Measurements from ENCODE around the gene AP4B1.

The AP4B1 gene

DNA sequence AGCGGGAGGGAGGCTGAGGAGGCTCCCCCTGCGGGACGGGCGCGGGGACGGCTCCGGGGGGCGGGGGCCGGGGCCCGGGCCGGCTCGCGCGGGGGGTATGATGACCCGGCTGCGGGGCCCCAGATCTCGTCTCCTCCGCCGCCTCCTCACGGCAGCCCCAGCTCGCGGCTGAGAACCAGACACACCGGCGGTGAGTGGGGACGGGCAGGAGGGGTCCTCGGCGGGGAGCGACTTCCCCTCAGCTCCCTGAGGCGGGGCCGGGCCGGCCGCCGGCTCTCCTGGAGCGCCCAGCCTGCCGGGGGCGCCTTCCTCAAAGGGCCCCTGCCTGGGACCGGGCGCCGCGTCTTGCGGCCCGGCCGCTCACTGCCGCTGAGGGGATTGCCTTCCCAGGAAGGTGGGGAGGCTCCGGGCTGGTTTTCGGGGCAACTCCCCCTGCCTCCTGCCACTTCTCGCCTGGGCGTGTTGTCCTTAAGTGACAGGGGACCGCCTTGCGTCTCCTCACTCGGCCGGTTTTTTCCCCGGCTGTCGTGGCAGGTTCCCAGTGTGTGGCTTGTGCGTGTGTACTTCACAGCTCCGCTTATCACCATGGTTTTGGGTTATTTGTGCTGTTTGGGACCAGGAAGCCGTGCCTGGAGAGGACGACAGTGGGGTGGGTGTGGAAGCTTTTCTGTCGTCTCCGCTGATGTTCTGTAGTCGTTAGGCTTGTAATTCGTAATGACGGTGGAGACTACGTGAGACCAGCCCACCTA is 25.3 kb upstream of the AP4B1 start:
- peak; percentile 86 for DNase-seq

DNA sequence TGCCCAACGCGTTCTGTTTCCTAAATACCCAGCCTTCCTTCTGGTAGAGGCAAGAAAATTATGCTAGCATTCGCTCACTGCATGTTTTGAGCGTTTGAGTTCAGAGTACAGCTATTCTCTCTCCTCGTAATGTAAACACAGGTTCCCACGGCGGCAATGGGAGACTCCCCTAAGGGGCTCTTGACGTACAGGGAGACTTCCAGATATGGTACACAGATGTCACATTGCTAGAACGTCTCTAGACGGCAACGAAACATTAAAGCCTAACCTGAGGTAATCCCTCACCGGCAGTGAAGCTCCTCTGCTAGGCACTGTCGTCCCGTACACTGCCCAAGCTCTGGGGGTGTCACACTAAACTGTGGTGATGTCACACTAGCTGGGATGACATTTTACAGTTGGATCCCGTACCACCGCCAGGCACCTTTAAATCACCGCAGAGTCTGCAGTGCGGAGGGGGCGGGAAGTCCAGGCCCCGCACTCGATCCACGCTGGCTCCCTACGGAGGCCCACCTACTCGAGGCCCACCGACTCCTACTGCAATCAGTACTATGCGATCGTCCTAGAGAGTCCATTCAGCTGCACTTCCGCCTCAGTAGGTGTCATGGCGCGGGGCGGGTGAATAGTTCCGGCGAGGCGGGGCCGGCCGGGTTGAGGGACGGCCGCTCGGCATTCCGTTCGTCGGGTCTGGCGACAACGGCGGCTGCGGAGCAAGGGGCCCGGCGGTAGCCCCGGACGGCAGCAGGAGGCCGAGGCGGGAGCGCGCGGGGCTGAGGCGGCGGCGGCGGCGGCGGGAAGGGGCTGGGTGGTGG is 24.5 kb upstream of the AP4B1 start, which contains the start of gene HIPK1:
Gene HIPK1 (plus strand): TSS at position 384 of the 809 bp plus-strand sequence.
- peak; percentile 90 for DNase-seq

DNA sequence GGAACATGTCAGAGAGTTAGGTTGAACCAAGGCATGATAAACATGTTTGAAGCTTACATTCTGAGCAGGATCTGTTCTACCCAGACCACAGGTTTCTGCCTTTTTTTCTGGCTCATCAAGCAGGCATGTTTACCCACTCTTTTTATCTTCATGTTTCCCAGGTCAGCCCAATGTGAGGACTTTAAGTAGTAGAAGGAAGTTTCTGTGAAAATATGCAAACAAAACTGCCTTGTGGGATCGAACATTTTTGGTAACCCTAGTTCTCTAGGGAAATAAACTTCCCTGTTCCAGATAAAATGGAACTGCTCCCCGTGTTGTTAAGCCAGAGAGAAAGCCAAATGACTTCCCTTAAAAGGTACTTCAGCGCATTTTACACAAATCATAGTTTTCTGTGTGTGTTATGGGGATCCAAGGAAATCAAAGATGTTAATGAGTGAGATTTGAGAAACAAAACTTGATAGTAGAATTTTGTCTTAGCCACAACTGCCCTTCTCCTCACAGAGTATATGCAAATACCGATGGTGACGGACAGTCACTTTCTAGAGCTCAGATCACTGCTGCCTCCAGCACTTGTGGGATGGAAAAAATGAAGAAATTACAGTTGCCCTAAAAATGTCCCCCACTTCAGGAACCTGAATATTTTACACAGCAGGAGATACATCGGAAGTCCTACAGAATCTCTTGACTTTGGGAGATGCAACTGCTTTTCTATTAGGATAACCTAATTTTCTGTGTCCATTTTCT is 23.8 kb upstream of the AP4B1 start:
- DNase-seq, result no peak

DNA sequence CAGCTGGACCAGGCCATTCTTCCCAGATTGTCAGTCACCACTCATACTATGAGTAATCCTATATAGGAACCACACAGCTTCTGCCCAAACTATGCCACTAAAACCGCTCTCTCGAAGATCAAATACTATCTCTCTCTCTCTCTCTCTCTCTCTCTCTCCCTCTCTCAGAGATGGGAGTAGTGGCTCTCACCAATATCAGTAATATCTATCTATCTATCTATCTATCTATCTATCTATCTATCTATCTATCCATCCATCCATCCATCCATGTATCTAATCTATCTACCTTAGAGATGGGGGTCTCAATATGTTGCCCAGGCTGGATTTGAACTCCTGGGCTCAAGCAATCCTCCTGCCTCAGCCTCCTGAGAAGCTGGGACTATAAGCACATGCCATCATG is 19.9 kb upstream of the AP4B1 start:
- no peak for DNase-seq

DNA sequence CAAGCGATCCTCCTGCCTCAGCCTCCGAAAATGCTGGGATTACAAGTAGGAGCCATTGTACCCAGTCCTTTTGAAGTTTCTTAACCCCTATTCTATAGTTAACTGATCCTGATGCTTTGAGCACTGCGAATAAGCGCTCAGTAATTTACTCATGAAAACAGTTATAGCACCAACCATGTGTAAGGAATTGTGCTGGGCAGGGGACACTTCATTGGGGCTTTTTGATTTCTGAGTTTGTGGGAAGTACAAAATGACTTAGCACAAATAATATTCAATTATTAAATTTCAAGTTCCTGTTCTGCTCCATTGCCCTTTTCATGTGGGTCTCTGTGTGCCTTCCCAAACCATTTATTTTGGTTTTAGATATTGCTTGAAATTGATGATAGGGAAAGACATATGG is 18.4 kb upstream of the AP4B1 start:
- DNase-seq, result no peak

DNA sequence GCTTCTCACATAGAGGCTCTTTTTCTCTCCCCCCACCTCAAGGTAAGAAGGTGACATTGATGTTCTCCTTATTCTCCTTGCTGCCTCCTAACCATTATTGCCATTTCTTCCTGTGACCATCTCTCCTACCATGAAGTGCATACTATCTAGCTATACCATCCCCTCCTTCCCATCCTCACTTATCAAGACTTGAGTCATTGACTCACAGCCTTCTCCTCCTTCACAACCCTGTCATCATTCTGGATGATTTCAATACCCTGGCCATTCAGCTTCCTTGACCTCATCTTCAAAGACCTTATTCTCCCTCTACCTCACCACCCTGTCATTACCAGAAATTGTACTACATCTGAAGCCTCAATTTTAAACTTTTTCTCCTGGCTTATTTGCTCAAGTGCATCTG is 13.6 kb upstream of the AP4B1 start:
- DNase-seq, result no peak

DNA sequence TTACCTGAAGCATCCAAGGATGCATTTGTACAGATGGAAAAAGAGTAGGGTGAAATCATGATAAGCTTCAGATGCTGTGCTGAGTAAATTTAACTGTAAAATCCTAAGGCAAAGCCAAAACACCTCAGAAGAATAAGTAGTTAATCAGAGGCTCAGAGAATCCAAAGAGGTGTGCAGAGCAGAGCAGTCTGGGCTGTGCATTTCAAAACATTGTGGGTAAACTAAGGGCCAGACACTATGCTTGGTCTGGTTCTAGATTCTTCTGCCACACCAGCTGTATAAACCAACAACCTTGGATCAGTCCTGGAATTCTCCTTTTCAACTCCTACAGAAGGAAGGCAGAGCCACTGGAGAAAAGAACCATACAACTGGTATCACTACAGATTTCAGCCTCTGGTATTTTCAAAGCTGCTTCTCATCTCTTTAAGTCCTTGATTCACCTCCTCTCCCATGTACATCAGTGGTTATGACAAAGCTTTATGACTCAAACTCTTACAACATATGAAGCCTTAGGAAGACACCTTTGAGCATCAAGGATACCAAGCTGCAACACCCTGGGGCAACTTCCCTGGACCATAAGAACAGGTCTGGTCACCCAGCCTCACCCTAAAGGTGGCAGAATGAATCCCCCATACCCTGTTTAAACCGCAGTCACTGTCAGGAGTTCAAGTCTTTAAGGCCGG is 12.9 kb upstream of the AP4B1 start:
- no peak for DNase-seq

DNA sequence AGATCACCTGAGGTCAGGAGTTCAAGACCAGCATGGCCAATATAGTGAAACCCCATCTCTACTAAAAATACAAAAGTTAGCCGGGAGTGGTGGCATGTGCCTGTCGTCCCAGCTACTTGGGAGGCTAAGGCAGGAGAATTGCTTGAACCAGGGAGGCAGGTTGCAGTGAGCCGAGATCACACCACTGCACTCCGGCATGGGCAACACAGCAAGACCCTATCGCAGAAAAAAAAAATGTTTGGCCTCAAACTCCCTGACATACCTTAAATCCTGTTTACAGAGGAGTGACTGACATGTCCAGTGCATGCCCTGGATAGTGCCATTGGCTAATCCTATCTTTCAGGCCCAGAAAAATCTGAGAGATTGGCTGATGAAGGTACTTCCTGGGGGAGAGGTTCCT is 12.4 kb upstream of the AP4B1 start:
- no peak for DNase-seq

DNA sequence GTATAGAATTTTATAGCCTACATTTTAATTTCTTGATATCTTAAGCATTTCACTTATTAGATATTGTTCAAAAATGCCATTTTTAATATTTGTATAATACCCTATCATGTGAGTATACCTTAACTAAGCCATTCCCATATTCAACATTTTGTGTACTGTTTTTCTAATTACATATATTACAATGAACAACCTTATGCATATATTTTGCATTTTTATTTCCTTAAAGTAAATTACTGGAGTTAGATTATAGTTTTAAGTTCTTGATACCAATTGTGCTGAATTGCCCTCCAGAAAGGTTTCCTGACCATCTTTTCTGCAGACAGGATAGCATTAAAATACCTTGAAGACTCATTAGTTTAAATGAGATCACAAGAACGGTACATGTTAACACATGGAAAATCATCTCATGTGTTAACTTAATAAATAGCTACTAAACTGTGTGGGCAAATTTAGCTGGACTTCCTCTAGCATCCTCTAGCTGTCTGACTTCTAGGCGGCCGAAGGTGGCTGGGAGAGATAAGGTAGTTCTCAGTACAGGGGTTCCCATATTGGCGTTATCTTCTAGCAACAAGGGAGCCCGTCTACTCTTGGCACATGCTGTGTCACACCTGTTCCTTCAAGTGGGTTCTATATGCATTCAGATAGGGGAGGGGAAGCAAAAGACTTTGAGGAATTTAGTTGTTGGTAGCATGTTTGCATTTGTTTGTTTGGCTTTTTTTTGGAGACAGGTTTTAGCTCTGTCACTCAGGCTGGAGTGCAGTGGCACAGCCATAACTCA is 9.5 kb upstream of the AP4B1 start:
- DNase-seq, result no peak

DNA sequence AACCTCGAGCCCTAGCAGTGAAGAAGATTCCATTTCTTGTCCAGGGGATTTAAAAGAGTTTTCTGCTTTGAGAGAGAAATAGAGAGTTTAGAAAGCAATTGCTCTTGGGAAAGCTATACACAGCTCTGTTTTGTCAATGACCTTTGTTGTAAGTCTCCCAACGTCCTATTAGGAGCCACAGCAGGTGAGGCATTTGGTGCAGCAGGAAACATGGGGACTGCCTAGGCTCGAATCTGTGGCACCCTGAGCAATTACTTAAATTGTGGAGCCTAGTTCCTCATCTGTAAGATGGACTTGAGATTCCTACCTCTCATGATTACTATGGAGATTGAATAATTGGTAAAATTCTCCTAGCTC is 8.7 kb upstream of the AP4B1 start:
- no peak for DNase-seq

DNA sequence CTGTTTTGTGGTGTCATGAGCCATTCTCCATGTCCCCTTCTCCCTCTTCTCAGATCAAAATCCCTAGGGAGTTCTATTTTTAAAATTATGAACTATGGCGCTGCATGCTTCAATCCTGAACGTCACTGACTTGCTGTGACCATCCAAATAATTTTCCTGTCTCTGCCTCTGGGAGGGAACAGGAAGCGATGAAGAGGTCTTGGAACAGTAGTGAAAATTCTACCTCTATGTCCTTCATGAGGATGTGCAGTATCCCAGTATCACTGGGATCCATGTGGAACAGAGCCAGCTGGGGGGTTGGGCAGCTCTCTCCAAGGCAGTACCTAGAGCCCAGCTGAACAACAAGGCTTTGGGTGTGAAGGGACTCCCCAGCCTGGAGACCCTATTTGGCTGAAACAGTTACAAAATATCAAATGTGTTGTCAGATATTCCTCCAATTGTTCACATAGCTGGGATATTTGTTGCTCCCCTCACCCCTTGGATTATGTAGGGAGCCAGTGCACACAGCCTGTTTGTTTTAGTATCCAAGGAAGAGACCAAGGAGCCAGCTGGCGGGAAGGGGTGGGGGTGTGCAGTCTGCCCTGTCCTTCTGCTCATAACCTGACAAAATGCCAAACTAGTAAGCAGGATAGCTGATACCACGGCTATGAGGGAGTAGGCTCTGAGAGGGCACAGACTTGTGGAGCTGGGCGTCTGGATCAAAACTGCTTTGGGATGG is 8.2 kb upstream of the AP4B1 start:
- no peak for DNase-seq

DNA sequence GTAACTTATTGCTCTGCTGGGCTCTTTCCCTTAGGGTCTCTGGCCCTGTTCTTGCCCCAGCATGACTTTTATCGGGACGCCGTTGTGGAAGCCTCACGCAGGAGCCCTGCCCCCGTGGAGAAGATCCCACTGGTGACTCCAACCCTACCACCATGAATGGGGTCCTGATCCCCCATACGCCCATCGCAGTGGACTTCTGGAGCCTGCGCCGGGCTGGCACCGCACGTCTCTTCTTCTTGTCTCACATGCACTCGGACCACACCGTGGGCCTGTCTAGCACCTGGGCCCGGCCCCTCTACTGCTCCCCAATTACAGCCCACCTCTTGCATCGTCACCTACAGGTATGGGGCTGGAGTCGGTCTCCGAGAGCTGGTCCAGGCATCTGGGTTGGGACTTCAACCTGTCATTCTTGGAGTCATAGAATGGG is 849 bp upstream of the AP4B1 start:
- no peak for DNase-seq

DNA sequence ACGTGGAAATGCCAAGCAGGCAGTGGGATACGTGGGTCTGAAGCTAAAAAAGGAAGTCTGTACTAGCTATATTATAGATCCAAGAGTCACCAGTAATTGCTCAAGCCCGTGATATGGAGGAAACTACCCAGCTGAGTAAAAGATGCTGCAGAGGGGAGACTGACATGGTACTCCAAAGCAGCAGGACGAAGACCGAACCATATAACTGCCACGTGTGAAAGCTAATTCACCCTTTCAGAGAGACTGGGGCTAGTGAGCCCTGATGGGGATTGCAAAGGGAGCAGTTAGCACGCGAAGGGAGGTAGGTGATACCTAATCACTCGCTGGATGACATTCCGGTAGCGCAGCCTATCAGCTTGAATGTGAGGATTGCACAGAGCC is 316 bp downstream of the AP4B1 start:
- DNase-seq, result no peak

DNA sequence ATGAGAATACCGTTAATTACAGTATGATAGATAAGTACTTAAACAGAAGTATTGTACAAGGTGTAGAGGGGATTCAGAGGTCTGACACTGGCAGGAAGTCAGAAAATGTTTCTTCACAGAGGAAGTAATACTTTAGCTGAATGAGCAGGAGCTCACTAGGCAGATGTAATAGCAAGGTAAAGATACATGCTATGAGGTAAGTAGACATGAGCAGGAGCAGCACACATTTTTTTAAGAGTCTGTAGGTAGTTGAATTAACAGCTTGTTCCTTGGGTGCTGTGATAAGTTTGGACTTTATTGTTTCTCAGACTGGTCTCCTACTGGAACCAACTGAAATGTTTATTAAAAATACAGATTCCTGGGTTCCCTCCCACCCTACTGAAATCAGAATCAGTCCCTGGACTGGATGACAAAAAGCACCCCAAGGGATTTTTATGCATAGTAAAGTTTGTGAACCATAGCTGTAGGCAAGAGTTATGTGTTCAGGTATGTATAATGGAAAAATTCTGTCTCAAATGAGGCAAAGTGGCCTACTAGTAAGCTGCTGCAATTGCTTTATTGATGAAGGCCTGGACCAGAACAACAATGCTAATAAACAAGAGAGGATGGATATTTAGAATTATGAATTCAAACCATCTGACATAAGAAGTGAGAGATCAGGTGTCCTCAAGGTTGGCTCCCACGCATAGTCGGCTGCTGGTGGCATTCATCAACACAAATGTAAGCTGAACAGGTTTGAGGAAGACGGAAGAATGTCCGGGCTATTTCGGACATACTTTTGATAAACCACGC is 902 bp downstream of the AP4B1 start:
- DNase-seq, result no peak

DNA sequence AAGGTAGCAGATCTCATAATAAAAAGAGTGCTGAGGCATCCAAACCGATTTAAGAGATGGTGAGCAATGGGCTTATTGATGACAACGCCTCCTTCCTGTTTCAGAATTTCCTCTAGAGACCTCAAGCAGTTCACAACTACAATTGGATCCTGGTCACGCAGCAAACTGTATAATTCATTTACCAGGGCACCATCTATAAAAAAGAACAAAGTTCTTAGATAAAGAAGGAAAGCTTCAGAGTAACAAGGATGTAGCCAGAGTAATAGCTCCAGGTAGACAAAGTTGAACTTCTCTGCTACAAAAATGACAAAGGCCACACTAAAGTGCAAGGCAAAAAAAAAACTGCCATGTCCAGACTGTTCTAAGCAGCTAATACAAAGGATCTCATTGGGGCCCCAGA is 3.4 kb downstream of the AP4B1 start:
- no peak for DNase-seq

DNA sequence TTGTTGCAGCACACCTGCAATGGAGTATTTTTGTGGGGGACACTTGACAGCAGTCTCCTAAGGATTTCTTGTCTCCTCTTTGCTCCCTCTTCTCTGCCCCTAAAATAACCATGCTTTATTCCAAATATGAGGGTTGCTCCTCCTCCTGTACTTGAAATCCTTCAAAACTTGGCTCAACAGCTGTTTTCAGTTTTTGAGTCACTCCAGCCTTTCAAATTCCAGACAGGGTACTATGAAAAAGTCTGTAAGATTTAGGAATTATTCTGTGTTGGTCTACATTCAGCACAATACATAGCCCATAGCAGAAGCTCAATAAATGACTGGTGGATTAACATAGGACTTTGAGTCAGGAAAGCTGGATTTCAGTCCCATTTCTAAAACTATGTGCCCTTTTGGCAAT is 5.5 kb downstream of the AP4B1 start:
- DNase-seq, result no peak

DNA sequence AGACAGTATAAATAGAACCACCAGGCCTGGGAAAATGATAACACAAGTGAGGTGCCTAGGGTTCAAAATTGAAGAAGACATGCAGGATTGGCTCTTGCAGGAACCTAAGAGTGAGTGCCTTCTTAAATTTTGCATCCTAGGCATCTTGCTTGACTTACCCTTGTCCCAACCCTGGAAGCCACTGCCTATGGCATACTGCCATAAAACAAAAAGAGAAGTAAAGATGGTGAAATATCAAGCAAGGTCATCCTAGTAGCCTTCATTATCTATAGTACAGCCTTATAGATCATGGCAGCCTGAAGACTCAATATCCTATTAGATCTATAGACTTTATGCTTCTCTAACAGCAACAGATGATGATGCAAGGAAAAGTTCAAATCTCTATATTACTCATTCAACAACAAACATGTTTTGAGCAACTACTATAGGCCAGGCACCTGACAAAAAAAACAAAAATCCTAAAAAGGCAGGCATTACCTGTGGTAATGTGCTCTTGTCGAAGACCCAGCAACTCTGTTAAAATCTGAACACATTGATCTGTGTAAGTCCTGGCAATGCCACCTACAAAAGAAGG is 6.3 kb downstream of the AP4B1 start:
- no peak for DNase-seq

DNA sequence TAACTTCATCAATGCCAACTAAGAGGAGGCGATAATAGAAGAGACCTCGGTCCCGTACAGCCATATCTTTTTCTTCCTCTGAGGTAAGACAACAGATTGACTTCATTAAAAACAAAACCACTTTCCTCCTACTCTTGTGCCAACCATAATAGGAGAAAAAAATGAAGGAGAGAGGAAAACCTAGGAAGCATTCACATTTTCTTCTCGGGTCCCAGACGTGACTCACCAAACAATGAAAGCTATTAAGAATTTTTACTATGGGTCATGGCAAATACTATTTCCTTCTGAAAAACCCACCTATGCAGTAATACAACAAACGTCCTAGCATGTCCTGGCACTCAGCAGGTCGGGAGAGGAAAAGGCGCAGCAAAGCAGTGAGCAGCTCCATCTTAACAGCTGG is 8.6 kb downstream of the AP4B1 start:
- no peak for DNase-seq

DNA sequence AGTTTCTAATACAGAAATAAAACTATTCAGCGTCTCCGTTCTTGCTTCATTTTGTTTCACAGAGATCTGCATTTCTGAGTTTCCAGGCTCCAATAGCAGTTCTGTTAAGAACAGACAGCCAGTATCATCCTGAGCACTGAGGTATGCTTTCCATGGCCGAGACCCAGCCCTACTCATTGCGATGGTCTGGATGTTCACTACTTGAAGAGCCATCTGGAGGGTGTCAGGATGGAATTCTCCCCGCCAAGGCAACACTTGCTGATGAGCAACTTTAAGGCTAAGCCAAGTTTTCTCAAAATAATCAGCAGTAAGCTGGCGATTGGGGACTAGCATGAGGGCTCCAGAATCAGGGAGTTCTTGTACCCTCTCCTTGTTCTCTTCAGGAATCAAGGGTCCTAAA is 9.5 kb downstream of the AP4B1 start:
- DNase-seq, result no peak

DNA sequence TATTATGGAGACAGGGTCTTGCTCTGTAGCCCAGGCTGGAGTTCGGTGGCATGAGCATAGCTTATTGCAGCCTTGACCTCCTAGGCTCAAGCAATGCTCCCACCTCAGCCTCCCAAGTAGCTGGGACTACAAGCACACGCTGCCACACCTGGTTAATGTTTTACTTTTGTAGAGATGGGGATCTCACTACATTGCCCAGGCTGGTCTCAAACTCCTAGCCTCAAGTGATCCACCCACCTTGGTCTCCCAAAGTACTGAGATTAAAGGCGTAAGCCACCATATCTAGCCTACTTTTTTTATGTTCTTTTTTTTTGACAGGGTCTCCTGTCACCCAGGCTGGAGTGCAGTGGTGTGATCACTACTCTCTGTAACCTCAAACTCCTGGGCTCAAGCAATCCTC is 11.3 kb downstream of the AP4B1 start:
- DNase-seq, result no peak
